GM18867 (cell line): ENCODE data around the gene TADA1.
A peak's percentile ranks its signal among the peaks of the same experiment; 100 is the strongest.

Source experiments
- ATAC-seq: cut with Tn5 transposase; IDR thresholded peaks from one replicate; pipeline ENCODE4 v1.9.1; 2021; ENCODE audit warnings: mild to moderate bottlenecking, moderate library complexity; ENCODE audit not compliant: unreplicated experiment

TADA1 gene, protein sequence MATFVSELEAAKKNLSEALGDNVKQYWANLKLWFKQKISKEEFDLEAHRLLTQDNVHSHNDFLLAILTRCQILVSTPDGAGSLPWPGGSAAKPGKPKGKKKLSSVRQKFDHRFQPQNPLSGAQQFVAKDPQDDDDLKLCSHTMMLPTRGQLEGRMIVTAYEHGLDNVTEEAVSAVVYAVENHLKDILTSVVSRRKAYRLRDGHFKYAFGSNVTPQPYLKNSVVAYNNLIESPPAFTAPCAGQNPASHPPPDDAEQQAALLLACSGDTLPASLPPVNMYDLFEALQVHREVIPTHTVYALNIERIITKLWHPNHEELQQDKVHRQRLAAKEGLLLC

DNA sequence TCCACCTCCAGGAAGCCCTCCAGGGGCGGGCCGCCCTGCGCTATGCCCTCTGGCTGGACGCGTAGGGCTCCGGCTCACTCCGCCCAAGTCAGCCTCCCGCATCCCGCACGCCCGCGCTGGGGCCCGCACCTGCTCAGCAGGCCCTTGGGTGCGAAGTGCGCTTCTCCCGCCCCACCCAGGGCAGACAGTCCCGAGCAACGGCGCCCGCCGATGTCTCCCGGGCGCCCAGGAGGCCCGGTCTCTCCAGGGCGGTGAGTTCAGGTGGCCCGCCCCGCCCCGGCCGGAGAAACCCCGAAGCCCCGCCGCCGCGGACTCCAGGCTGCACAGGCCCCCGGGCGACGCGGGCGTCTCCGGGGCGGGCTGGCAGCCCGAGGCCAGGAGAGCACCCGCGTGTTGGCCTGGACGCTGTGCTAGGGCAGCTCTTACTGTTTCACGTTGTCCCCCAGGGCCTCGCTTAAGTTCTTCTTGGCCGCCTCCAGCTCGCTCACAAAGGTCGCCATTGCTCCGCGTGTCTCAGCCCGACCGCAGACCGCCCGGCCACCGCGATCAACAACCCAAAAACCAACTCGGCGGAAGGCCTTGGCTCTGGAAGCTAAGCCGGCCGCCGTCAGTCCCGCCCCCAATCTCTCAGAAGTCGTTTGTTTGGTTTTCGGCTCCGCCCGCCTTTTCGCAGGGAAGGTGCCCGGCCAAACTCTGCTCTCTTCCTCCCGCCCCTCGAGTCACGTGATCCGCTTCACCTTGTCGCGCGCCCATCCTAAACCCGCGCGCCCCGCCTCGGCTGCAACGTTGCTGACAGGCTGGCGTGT is at the start of gene TADA1:
TSS of gene TADA1 (minus strand) at position 531 of the 806 bp plus-strand sequence. CDS start at position 500, 31 bp downstream.
- ATAC-seq = peak; percentile 88

DNA sequence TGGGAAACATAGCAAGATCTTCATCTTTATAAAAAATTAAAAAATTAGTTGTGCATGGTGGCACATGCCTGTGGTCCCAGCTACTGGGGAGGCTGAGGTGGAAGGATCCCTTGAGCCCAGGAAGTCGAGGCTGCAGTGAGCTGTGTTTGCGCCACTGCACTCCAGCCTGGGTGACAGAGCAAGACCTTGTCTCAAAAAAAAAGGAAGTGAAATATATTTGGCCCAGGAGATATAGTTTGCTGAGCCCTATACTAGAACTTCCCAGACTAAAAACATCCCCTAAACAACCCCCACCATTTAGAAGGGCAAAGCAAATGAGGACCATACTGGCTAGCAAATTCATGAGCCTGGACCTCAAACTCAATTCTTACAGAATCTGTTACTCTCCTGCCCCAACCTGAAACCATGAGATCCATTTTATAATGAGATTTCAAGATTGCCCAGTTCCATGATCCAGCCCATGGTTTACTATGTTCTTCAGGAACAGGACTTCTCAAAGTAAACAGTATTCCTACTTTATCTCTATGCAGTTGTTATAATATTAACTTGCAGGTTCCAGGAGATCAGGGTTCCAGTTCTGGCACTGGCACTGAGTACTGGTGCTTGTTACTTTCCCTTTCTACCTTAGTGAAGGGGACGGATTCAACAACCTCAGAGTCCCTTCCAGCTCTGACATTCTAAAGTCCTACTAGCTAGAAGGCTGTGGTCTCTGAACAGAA is 48.9 kb upstream of the TADA1 start:
- ATAC-seq = no peak

DNA sequence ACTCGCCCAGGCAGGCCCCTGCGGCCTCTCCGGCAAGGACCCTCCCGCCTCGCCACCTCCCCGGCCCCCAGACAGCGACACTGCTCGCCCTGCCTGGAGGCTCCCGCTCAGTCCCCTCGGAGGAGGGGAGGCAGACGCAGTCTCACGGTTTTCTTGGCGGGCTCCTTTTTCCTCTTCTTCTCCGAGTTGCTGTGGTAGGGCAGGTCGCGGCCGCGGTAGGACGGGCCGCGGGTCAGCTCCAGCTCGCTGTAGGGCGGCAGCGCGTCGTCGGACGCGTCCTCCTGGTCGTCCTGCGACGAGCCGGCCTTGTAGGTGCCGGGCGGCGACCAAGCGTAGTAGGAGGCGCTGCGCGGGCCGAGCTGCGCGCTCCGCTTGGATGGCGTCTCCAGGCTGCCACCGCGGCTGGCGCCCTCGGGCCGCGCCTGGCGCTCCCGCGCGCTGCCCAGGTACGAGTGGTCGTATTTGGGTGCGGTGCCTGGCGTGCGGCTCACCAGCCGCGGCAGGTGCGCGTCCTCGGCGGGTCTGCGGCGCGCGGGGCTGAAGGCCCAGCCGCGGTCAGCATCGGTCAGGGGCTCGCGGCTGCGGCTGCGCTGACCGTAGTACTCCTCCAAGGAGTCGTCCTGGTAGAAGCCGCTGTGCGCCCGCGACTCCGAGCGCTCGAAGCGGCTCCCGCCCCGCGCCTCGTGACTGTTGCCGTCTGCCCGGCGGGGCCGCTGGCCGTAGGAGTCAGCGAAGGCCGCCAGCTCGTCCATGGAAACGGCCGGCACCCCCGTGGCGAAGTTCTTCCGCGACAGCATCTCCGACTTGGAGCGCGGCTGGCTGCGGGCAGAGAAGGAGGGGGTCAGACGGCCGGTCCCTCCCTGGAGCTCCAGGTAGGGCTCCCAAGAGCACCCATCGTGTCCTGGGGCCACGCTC is 44.8 kb upstream of the TADA1 start:
- no peak for ATAC-seq

- ATAC-seq = no peak
These were observed 42.9 kb upstream of the TADA1 start for GRCh38 chr1:166918956-166919316.

DNA sequence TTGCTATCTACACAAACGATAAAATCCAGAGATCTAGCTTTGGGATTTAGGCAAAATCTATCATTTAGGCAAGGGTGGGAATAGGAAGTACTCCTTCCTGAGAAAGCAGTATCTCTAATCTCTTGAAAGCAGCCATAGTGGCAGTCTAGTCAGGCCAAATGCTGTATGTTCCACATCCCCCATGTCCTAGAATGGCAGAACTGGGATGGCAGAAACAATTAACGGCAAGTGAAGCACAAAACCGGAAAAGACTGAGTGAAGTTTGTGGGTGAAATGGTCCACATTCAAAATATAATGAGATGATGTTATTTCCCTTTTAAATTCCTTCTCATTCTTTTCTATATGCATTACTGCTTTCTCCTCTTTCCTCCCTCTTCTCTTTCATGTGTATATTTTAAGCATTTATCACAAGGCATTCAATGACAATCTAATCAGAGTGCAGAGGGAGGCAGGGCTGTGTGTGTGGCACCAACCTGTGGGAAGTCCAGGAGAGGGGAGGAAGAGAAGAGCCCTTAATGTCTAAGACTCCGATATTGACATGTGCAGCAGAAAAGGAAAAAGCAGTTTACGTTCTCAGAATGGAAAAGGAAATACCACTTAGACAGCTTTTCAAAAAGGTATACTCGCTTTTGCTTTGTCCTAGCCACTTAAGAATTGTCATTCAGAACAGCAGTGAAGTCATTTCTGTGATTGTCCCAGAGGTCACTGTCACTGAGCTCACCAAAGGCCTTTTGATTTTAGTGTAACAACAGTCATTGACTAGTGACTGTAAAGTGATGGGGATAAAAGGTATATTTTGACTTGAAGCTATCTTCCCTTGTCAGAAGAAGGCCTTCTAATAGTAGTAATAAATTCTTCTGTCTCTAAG is 42.3 kb upstream of the TADA1 start:
- ATAC-seq = no peak

GRCh38 chr1:166915941-166916340 is 39.9 kb upstream of the TADA1 start:
- no peak for ATAC-seq

DNA sequence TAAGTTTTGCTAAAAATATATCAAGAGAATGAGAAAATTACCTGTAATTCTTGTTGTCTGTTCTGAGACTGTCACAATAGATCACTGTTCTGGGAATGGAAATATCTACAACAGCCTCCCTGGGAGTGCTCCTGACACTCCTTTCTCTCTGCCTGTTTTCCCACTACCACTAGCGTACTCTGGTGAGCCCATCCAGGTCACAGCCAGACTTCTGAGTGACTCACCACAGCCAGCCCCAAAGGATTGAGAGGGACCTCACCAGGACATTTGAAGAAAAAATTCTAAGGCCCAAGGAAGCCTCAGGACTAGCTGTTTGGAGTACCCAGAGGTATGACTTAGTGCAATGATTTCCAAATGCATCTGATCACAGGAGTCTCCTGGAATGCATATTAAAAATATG is 39.0 kb upstream of the TADA1 start:
- ATAC-seq = no peak

GRCh38 chr1:166914111-166914510 is 38.0 kb upstream of the TADA1 start:
- no peak for ATAC-seq

GRCh38 chr1:166911624-166912023 is 35.6 kb upstream of the TADA1 start:
- ATAC-seq = no peak

DNA sequence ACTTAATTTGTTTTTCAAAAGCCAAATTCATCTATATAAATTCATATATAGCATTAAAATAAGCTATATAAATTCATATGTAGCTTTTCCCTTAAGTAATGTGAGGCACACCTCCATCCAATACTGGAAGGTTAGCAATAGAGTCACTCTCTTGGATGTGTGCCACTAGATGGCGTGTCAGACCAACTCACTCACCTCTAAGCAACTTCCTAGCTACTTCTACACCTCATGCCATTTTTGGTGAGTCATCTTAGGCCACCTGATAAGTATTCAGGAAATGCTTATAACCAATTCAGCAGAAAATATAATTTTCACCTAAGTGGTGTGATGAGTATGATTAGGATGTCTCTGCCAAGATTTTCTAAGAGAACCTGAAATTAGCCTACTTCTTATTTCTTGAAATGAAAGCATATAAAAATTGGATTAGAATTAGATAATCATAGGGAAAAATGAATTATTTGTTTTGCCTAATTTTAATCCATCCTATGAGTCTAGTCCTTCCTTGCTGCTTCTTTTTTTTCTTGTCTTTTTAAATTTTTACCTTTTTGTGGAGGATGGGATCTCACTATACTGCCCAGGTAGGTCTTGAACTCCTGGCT is 34.4 kb upstream of the TADA1 start:
- peak; percentile 93 for ATAC-seq

GRCh38 chr1:166908942-166909341 is 32.9 kb upstream of the TADA1 start:
- ATAC-seq = no peak

- peak; percentile 61 for ATAC-seq
These were observed 31.7 kb upstream of the TADA1 start for GRCh38 chr1:166907763-166908162.

- no peak for ATAC-seq
These were observed 31.0 kb upstream of the TADA1 start for GRCh38 chr1:166907051-166907450.

GRCh38 chr1:166906647-166907046 is 30.6 kb upstream of the TADA1 start:
- ATAC-seq = no peak

DNA sequence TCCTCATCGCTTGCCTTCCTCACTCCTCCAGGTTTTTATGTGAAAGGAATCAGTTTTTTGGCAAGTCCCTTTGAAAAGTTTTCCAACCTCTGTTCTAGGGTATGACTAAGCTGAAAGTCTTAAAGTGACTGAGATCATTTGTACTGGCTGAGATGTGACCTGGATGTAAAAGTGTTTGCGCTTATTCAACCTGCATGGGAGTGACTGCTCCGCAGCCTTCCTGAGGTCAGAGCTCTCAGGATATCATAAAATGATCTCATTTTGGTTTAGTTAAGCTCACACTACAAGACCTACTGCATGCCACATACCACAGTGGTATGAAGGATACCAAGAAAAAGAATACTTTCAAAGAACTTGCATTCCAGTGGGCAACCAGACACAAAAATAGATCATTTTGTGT is 29.8 kb upstream of the TADA1 start:
- ATAC-seq = no peak

DNA sequence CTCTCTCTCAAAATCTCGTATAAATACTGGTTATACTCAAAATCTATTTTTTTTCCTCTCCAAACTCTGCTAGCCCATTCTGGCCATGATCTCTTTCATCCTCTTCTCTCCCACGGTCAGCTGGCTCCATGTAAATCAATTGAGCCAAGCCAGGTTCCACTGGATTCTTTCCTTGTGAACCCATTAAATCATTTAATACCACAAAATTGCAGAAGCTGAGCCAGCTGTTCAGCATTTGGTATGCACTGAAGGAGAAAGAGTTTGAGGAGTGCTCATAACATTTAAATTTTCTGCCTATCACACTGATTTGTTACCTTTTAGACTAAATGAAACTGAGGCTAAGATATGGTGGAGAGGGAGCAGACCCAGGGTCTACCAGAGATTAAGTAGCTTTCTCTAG is 29.1 kb upstream of the TADA1 start:
- ATAC-seq = no peak

DNA sequence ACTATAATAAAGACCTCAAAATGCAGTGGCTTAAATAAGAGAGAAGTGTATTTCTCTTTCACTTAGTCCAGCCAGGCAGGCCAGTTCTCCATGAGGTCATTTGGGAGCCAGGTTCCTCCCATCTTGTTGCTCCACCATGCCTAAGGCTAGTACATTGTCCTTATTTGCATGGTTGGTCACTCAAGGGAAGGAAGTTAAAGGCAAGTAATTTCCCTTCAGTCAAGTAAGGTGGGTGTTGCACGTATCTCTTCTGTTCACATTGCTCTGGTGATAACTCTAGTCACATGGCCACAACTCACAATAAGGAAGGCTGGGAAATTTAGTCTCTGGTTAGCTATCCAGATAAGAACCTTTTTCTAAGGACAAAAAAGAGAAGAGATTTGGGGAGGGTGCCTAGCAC is 27.2 kb upstream of the TADA1 start:
- ATAC-seq = no peak

DNA sequence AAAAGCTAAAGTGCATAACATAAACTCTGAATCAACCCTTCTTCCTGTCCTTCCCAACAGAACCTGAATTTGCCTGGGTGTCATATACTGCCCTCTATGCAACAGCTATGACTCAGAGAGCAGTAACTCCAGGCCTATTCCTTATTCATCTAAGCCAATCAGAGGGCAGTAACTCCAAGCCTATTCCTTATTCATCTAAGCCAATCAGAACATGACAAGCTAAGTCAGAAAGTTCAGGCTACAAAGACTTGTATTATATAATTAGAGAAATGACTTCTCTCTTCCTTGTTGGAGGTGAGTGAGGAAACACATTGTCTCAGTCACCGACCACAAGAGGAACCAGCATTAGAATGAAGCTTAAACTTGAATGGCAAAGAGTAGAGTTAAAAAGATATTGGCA is 26.2 kb upstream of the TADA1 start:
- no peak for ATAC-seq

DNA sequence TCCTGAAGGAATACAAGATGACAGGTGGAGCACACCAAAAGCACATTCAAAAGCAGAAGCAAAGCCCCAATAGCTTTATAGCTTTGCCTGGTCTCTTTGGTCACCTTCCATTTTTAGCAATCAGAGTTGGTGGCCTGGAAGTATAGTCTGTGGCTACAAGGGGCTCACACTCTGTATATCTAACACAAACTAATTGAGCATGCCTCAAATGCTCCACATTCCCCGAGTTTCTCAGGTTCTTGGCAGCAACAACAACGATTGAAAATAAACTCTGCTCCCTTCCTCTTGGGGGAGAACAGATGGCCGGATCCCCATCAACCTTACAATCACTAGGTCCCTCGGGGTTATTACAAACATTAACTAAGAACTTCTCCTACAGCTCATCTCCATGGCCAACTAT is 24.9 kb upstream of the TADA1 start:
- ATAC-seq = no peak
